Astrocyte (in vitro differentiated cells and primary cell): ENCODE measurements around the gene RHOBTB1.

Experiments used
- CTCF ChIP-seq: IDR thresholded peaks from 2 replicates; pipeline ENCODE4 v1.5.1; 2011; ENCODE audit warnings: low read depth, mild to moderate bottlenecking, inconsistent platforms, low read length, moderate library complexity; ENCODE audit not compliant: insufficient read depth
- EZH2 ChIP-seq: IDR thresholded peaks from 2 replicates; pipeline ENCODE4 v1.6.1; 2012; ENCODE audit warnings: mild to moderate bottlenecking, low read length, inconsistent platforms; ENCODE audit not compliant: insufficient read depth

DNA sequence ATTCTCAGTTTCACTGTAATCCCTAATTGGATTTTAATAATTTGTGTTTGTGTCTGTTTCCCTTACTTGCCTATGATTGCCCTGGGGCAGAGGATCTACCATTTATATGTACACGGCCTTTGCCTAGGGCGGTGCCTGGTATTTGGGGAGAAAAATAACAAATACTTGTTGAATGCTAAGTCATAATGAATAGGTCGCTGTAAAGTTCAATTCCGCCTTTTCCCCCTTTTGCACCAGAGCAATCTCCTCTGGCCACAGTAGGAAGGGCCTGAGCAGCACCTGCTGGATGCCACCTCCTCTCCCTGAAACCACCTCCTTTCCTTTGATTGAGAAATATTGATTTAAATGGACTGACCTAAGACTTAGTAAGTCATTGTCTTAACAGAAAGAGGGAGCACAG is 70.2 kb downstream of the RHOBTB1 start:
- TF ChIP-seq CTCF (no peak), EZH2 (no peak)
